ENCODE data around the gene ZNF746.

ZNF746 gene

DNA sequence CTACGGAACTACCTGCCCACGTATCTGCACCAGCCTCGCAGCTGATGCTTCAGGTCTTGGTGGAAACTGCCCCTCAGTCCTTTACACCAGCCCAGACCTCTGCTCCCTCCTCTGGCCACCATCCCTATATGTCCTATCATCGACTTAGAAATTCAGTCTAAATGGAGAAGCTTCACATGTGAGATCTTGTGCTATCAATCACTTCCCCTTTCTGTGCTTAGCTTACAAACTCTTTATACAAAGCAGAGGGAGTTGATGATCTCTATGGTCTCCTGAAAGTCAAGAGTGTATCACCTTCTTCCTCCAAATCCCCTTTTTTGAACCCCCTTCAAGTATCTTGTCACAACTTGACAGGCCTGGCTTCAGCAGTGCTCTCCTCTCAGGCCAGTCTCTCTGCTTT, 67.4 kb downstream of the ZNF746 start:
- Histone ChIP-seq H2BK15ac (ENCODE audit: low read length) (no peak overlapping the region), H2BK12ac (ENCODE audit: low read length) (no peak overlapping the region), H2BK5ac (ENCODE audit: low read length) (no peak overlapping the region), H2BK120ac (ENCODE audit: low read depth, low read length) (no peak overlapping the region), H3K9ac (ENCODE audit: low read depth, low read length, poor library complexity) (no peak overlapping the region), H4K91ac (ENCODE audit: low read depth, low read length, poor library complexity) (no peak overlapping the region), H3K27me3 (ENCODE audit: control insufficient read depth in 3 of 3, insufficient read depth in 3 of 3, low read depth in 1 of 3, low read length in 3 of 3) (no peaks in the 10 kb centered on the region), H3K23ac (ENCODE audit: low read depth, low read length, poor library complexity) (peak overlapping the region; percentile 19), H3K4me2 (ENCODE audit: insufficient read depth, low read length, poor library complexity, severe bottlenecking) (no peak overlapping the region), H3K4me1 (ENCODE audit: control insufficient read depth in 2 of 2, insufficient read depth in 1 of 2, low read depth in 1 of 2, low read length in 2 of 2) (peaks cover 0 to 3% of the 10 kb centered on the region in 2 donors), H2AK5ac (ENCODE audit: low read depth, low read length) (no peak overlapping the region), H3K27ac (replicated peaks; ENCODE audit: low read length) (no peak overlapping the region), H2AFZ (ENCODE audit: low read length) (no peak overlapping the region), H3K4ac (ENCODE audit: low read length) (no peak overlapping the region), H4K8ac (ENCODE audit: low read depth, low read length) (no peak overlapping the region), H3K18ac (ENCODE audit: low read length) (no peak overlapping the region), H3K9me3 (replicated peaks in 1 of 2; ENCODE audit: control insufficient read depth in 2 of 2, insufficient read depth in 1 of 2, low read depth in 1 of 2, low read length in 2 of 2) (peaks cover 0 to 2% of the 10 kb centered on the region in 2 donors), H3K4me3 (ENCODE audit: low read length in 2 of 2) (no peak overlapping the region), H3K14ac (ENCODE audit: low read length) (no peak overlapping the region), H3K36me3 (replicated peaks in 1 of 2; ENCODE audit: control insufficient read depth in 2 of 2, insufficient read depth in 2 of 2, low read length in 2 of 2) (peaks cover 21 to 60% of the 10 kb centered on the region in 2 donors), H3K79me1 (ENCODE audit: low read depth, low read length) (no peaks in the 10 kb centered on the region)
- no CpG with 5 or more reads among the region's 4 CpGs for WGBS, 2 donors (ENCODE audit: extremely low coverage in 2 of 2, insufficient read length in 2 of 2, insufficient replicate concordance in 1 of 2)
- DNase-seq (ENCODE audit: low spot score) = no peak

DNA sequence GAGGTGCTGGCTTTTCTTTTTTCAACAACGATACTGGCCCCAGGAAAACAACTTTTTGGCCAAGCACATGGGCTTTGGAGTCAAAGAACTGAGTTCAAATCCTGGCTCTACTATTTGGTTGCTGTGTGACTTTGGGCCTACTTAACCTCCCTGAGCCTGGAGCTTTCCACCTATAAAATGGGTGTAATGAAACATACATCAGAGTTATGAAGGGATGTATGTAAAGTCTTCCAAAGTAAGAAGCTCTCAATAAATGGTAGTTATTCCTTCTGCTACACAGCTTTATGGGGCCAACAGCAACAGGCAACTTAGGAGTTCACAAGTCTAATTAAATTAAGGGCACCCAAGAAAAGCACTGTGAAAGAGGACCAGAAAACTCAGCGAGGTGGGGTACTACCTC, 69.7 kb downstream of the ZNF746 start:
- Histone ChIP-seq H2AFZ (ENCODE audit: low read length) (no peak overlapping the region), H3K27ac (replicated peaks; ENCODE audit: low read length) (no peak overlapping the region), H3K79me1 (ENCODE audit: low read depth, low read length) (no peaks in the 10 kb centered on the region), H3K36me3 (replicated peaks in 1 of 2; ENCODE audit: control insufficient read depth in 2 of 2, insufficient read depth in 2 of 2, low read length in 2 of 2) (peaks cover 17 to 37% of the 10 kb centered on the region in 2 donors), H3K4me3 (ENCODE audit: low read length in 2 of 2) (no peak overlapping the region), H3K27me3 (ENCODE audit: control insufficient read depth in 3 of 3, insufficient read depth in 3 of 3, low read depth in 1 of 3, low read length in 3 of 3) (peaks cover 0 to 7% (median 0%) of the 10 kb centered on the region in 3 experiments), H3K18ac (ENCODE audit: low read length) (no peak overlapping the region), H4K8ac (ENCODE audit: low read depth, low read length) (no peak overlapping the region), H2BK12ac (ENCODE audit: low read length) (no peak overlapping the region), H2AK5ac (ENCODE audit: low read depth, low read length) (no peak overlapping the region), H3K4me2 (ENCODE audit: insufficient read depth, low read length, poor library complexity, severe bottlenecking) (no peak overlapping the region), H3K4me1 (ENCODE audit: control insufficient read depth in 2 of 2, insufficient read depth in 1 of 2, low read depth in 1 of 2, low read length in 2 of 2) (peaks cover 0 to 3% of the 10 kb centered on the region in 2 donors), H2BK120ac (ENCODE audit: low read depth, low read length) (no peak overlapping the region), H3K9ac (ENCODE audit: low read depth, low read length, poor library complexity) (no peak overlapping the region), H3K14ac (ENCODE audit: low read length) (no peak overlapping the region), H2BK15ac (ENCODE audit: low read length) (no peak overlapping the region), H3K23ac (ENCODE audit: low read depth, low read length, poor library complexity) (no peak overlapping the region), H3K9me3 (replicated peaks in 1 of 2; ENCODE audit: control insufficient read depth in 2 of 2, insufficient read depth in 1 of 2, low read depth in 1 of 2, low read length in 2 of 2) (peaks cover 0 to 2% of the 10 kb centered on the region in 2 donors), H3K4ac (ENCODE audit: low read length) (no peak overlapping the region), H4K91ac (ENCODE audit: low read depth, low read length, poor library complexity) (no peak overlapping the region), H2BK5ac (ENCODE audit: low read length) (no peak overlapping the region)
- no CpG with 5 or more reads among the region's 2 CpGs for WGBS, 2 donors (ENCODE audit: extremely low coverage in 2 of 2, insufficient read length in 2 of 2, insufficient replicate concordance in 1 of 2)
- no peak for DNase-seq (ENCODE audit: low spot score)

DNA sequence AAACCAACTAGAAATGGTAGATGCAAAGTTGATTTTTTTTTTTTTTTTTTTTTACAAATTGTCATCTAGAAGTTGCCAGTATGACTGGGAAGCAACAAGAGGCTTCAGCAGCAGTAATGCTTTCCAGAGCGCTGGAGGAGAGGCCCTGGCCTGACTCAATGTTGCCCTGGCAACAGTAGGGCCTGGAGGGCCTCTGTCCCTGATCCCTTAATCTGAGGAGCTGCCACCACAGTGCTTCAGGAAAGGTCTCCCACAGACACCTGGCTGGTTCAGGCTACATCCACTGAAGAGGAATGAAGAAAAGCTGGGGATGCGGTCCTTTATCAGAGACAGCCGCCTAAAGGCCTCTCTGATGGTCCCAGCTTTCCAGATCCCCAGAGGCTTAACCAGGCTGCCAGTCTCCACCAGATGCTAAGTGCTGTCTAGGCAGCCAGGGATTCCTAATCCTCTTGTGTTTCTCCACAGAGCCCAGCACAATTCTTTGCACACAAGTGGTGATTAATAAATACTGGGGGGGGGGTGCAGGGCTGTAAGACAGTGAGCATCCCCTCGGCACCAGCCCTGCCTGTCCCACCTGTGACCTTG, 70.4 kb downstream of the ZNF746 start:
- no peak overlapping the region for H3K27ac ChIP-seq (replicated peaks; ENCODE audit: low read length)
- H2AK5ac ChIP-seq (ENCODE audit: low read depth, low read length) = no peak overlapping the region
- no peak overlapping the region for H4K91ac ChIP-seq (ENCODE audit: low read depth, low read length, poor library complexity)
- no peak overlapping the region for H4K8ac ChIP-seq (ENCODE audit: low read depth, low read length)
- H3K79me1 ChIP-seq (ENCODE audit: low read depth, low read length) = no peaks in the 10 kb centered on the region
- H2AFZ ChIP-seq (ENCODE audit: low read length) = no peak overlapping the region
- H3K4me2 ChIP-seq (ENCODE audit: insufficient read depth, low read length, poor library complexity, severe bottlenecking) = no peak overlapping the region
- no peak overlapping the region for H3K4me3 ChIP-seq (ENCODE audit: low read length in 2 of 2)
- peaks cover 0 to 11% (median 0%) of the 10 kb centered on the region in 3 experiments for H3K27me3 ChIP-seq (ENCODE audit: control insufficient read depth in 3 of 3, insufficient read depth in 3 of 3, low read depth in 1 of 3, low read length in 3 of 3)
- no peak overlapping the region for H3K9ac ChIP-seq (ENCODE audit: low read depth, low read length, poor library complexity)
- H2BK12ac ChIP-seq (ENCODE audit: low read length) = no peak overlapping the region
- peaks cover 0 to 3% of the 10 kb centered on the region in 2 donors for H3K4me1 ChIP-seq (ENCODE audit: control insufficient read depth in 2 of 2, insufficient read depth in 1 of 2, low read depth in 1 of 2, low read length in 2 of 2)
- peaks cover 11 to 30% of the 10 kb centered on the region in 2 donors for H3K36me3 ChIP-seq (replicated peaks in 1 of 2; ENCODE audit: control insufficient read depth in 2 of 2, insufficient read depth in 2 of 2, low read length in 2 of 2)
- H2BK120ac ChIP-seq (ENCODE audit: low read depth, low read length) = no peak overlapping the region
- H3K14ac ChIP-seq (ENCODE audit: low read length) = no peak overlapping the region
- no peak overlapping the region for H3K18ac ChIP-seq (ENCODE audit: low read length)
- no peak for DNase-seq (ENCODE audit: low spot score)
- H2BK15ac ChIP-seq (ENCODE audit: low read length) = no peak overlapping the region
- peaks cover 0 to 2% of the 10 kb centered on the region in 2 donors for H3K9me3 ChIP-seq (replicated peaks in 1 of 2; ENCODE audit: control insufficient read depth in 2 of 2, insufficient read depth in 1 of 2, low read depth in 1 of 2, low read length in 2 of 2)
- no peak overlapping the region for H3K4ac ChIP-seq (ENCODE audit: low read length)
- no peak overlapping the region for H2BK5ac ChIP-seq (ENCODE audit: low read length)
- no CpG with 5 or more reads among the region's 4 CpGs for WGBS, 2 donors (ENCODE audit: extremely low coverage in 2 of 2, insufficient read length in 2 of 2, insufficient replicate concordance in 1 of 2)
- H3K23ac ChIP-seq (ENCODE audit: low read depth, low read length, poor library complexity) = no peak overlapping the region

GRCh38 chr7:149423449-149424110, 74.0 kb downstream of the ZNF746 start:
- H2BK5ac ChIP-seq (ENCODE audit: low read length) = no peak overlapping the region
- no peak overlapping the region for H2BK120ac ChIP-seq (ENCODE audit: low read depth, low read length)
- no peaks in the 10 kb centered on the region for H3K79me1 ChIP-seq (ENCODE audit: low read depth, low read length)
- no peak overlapping the region for H3K18ac ChIP-seq (ENCODE audit: low read length)
- peaks cover 0 to 2% of the 10 kb centered on the region in 2 donors for H3K9me3 ChIP-seq (replicated peaks in 1 of 2; ENCODE audit: control insufficient read depth in 2 of 2, insufficient read depth in 1 of 2, low read depth in 1 of 2, low read length in 2 of 2)
- H2BK15ac ChIP-seq (ENCODE audit: low read length) = no peak overlapping the region
- H4K8ac ChIP-seq (ENCODE audit: low read depth, low read length) = no peak overlapping the region
- H3K27ac ChIP-seq (replicated peaks; ENCODE audit: low read length) = no peak overlapping the region
- H4K91ac ChIP-seq (ENCODE audit: low read depth, low read length, poor library complexity) = no peak overlapping the region
- H3K4me2 ChIP-seq (ENCODE audit: insufficient read depth, low read length, poor library complexity, severe bottlenecking) = no peak overlapping the region
- peaks cover 0 to 3% of the 10 kb centered on the region in 2 donors for H3K4me1 ChIP-seq (ENCODE audit: control insufficient read depth in 2 of 2, insufficient read depth in 1 of 2, low read depth in 1 of 2, low read length in 2 of 2)
- no peak overlapping the region for H2BK12ac ChIP-seq (ENCODE audit: low read length)
- H3K4ac ChIP-seq (ENCODE audit: low read length) = no peak overlapping the region
- WGBS, 2 donors (ENCODE audit: extremely low coverage in 2 of 2, insufficient read length in 2 of 2, insufficient replicate concordance in 1 of 2) = no CpG with 5 or more reads among the region's 24 CpGs
- no peak overlapping the region for H2AFZ ChIP-seq (ENCODE audit: low read length)
- no peak overlapping the region for H3K23ac ChIP-seq (ENCODE audit: low read depth, low read length, poor library complexity)
- H3K4me3 ChIP-seq (ENCODE audit: low read length in 2 of 2) = peak overlapping the region in 1 of 2 donors; percentile 23
- H3K14ac ChIP-seq (ENCODE audit: low read length) = no peak overlapping the region
- no peak overlapping the region for H2AK5ac ChIP-seq (ENCODE audit: low read depth, low read length)
- H3K36me3 ChIP-seq (replicated peaks in 1 of 2; ENCODE audit: control insufficient read depth in 2 of 2, insufficient read depth in 2 of 2, low read length in 2 of 2) = peaks cover 0 to 1% of the 10 kb centered on the region in 2 donors
- H3K9ac ChIP-seq (ENCODE audit: low read depth, low read length, poor library complexity) = no peak overlapping the region
- H3K27me3 ChIP-seq (ENCODE audit: control insufficient read depth in 3 of 3, insufficient read depth in 3 of 3, low read depth in 1 of 3, low read length in 3 of 3) = peaks cover 0 to 11% (median 0%) of the 10 kb centered on the region in 3 experiments
- no peak for DNase-seq (ENCODE audit: low spot score)
